Liver (tissue), 9 donors: ENCODE measurements around the gene WARS2. TPM values are rescaled to one million over a fixed set of nuclear protein-coding genes. Genes with fewer than 3 reads are reported as not detected.

Experiments
- DNase-seq: peaks from one replicate; pipeline ENCODE4 v3.0.0-alpha.2; 2017; ENCODE audit warnings: low spot score
- H3K27ac ChIP-seq, 2 donors: one replicate each; pipeline ENCODE4 v1.7.0; 2013; ENCODE audit warnings: inconsistent platforms in 2 of 2, low read length in 2 of 2, control low read depth in 1 of 2, low read depth in 1 of 2, mild to moderate bottlenecking in 1 of 2
- H3K27me3 ChIP-seq, 4 donors: one replicate each; pipeline versions ENCODE4 v1.6.1 to v1.7.0; 2013; ENCODE audit warnings: low read length in 3 of 4, inconsistent platforms in 1 of 4, mild to moderate bottlenecking in 1 of 4, moderate library complexity in 1 of 4; ENCODE audit not compliant: control insufficient read depth in 4 of 4, insufficient read depth in 4 of 4
- H3K36me3 ChIP-seq, 4 donors: one replicate each; pipeline versions ENCODE4 v1.6.1 to v1.7.0; 2013; ENCODE audit warnings: low read length in 3 of 4, mild to moderate bottlenecking in 3 of 4, low read depth in 1 of 4, moderate library complexity in 1 of 4; ENCODE audit not compliant: control insufficient read depth in 4 of 4, insufficient read depth in 3 of 4
- H3K4me1 ChIP-seq, 4 donors: one replicate each; pipeline versions ENCODE4 v1.6.1 to v1.7.0; 2013; ENCODE audit warnings: low read length in 3 of 4, mild to moderate bottlenecking in 3 of 4, moderate library complexity in 1 of 4; ENCODE audit not compliant: control insufficient read depth in 4 of 4, insufficient read depth in 4 of 4
- H3K4me3 ChIP-seq, 3 donors: one replicate each; pipeline versions ENCODE4 v1.6.1 to v1.7.0; 2013; ENCODE audit warnings: low read length in 3 of 3, control low read depth in 1 of 3, low read depth in 1 of 3, mild to moderate bottlenecking in 1 of 3
- H3K9ac ChIP-seq, 2 donors: one replicate each; pipeline ENCODE4 v1.7.0; 2013; ENCODE audit warnings: low read length in 2 of 2, mild to moderate bottlenecking in 2 of 2, moderate library complexity in 2 of 2, control low read depth in 1 of 2, low read depth in 1 of 2
- H3K9me3 ChIP-seq, 4 donors: one replicate each; pipeline versions ENCODE4 v1.6.1 to v1.7.0; 2013; ENCODE audit warnings: low read length in 3 of 4; ENCODE audit not compliant: control insufficient read depth in 4 of 4
- EGR1 ChIP-seq, 2 donors: IDR thresholded peaks; 2 replicates each; pipeline ENCODE4 v1.6.1; 2016 to 2018; ENCODE audit warnings: antibody characterized with exemption in 2 of 2, low read depth in 2 of 2
- FOXA1 ChIP-seq: IDR thresholded peaks from 2 replicates; pipeline ENCODE4 v1.6.1; 2016; ENCODE audit warnings: antibody characterized with exemption
- FOXA2 ChIP-seq: IDR thresholded peaks from 2 replicates; pipeline ENCODE4 v1.6.1; 2016; ENCODE audit warnings: antibody characterized with exemption
- GABPA ChIP-seq, 2 donors: IDR thresholded peaks in 1 of 2; conservative IDR thresholded peaks in 1 of 2; 2 replicates each; pipeline ENCODE4 v1.6.1; 2016; ENCODE audit warnings: antibody characterized with exemption in 2 of 2, mild to moderate bottlenecking in 1 of 2, moderate library complexity in 1 of 2
- HNF4A ChIP-seq, 2 donors: conservative IDR thresholded peaks; 2 replicates each; pipeline ENCODE4 v1.6.1; 2016; ENCODE audit warnings: antibody characterized with exemption in 2 of 2, mild to moderate bottlenecking in 2 of 2
- HNF4G ChIP-seq: IDR thresholded peaks from 2 replicates; pipeline ENCODE4 v1.6.1; 2016; ENCODE audit warnings: antibody characterized with exemption
- JUND ChIP-seq, 2 donors: IDR thresholded peaks; 2 replicates each; pipeline ENCODE4 v1.6.1; 2016; ENCODE audit warnings: antibody characterized with exemption in 2 of 2
- NR2F2 ChIP-seq: IDR thresholded peaks from 2 replicates; pipeline ENCODE4 v1.6.1; 2016; ENCODE audit warnings: antibody characterized with exemption
- RAD21 ChIP-seq, 2 donors: IDR thresholded peaks; 2 replicates each; pipeline ENCODE4 v1.6.1; 2016; ENCODE audit warnings: antibody characterized with exemption in 2 of 2, mild to moderate bottlenecking in 2 of 2
- RXRA ChIP-seq, 2 donors: IDR thresholded peaks; 2 replicates each; pipeline ENCODE4 v1.6.1; 2017 to 2018; ENCODE audit warnings: antibody characterized with exemption in 2 of 2, mild to moderate bottlenecking in 1 of 2
- SP1 ChIP-seq: IDR thresholded peaks from 2 replicates; pipeline ENCODE4 v1.6.1; 2018; ENCODE audit warnings: antibody characterized with exemption, mild to moderate bottlenecking
- TAF1 ChIP-seq: conservative IDR thresholded peaks from 2 replicates; pipeline ENCODE4 v1.6.1; 2016; ENCODE audit warnings: antibody characterized with exemption, mild to moderate bottlenecking
- YY1 ChIP-seq: IDR thresholded peaks from 2 replicates; pipeline ENCODE4 v1.6.1; 2016; ENCODE audit warnings: antibody characterized with exemption, mild to moderate bottlenecking
- WGBS: extraction: QIAGEN DNeasy Blood & Tissue Kit; methylation state at CpG from one replicate; pipeline ENCODE4 v1.1.7; 2013; 5-methylcytosine and 5-hydroxymethylcytosine counted together
- polyA plus RNA-seq, 2 donors: library from polyadenylated mRNA; stranded (reverse) in 1 of 2; unstranded in 1 of 2; fragments of 200-250 nt in 1 of 2; fragments of >200 nt in 1 of 2; fragmentation: Nextera tagmentation in 1 of 2; extraction: Ambion mirVana in 1 of 2; gene quantifications; one replicate each; pipeline versions ENCODE4 v1.2.1 to v1.2.3, GENCODE V29; 2013 to 2015
- total RNA-seq, 2 donors: library from RNA; depleted of rRNA; stranded (reverse); fragments of >200 nt; gene quantifications; one replicate each; pipeline ENCODE4 v1.2.3, GENCODE V29; 2014
- TF ChIP-seq, protein P1 (sequence below): IDR thresholded peaks from 2 replicates; pipeline ENCODE4 v1.6.1; 2016; ENCODE audit warnings: antibody characterized with exemption
- TF ChIP-seq, protein P2 (sequence below): fragments of 150-350 bp; IDR thresholded peaks from 2 replicates; pipeline ENCODE4 v1.5.1; 2017; ENCODE audit warnings: improper control_type of control experiment, low read depth, low read length; ENCODE audit not compliant: missing input control
- TF ChIP-seq, protein P3 (sequence below): IDR thresholded peaks from 2 replicates; pipeline ENCODE4 v1.6.1; 2016; ENCODE audit warnings: antibody characterized with exemption
- TF ChIP-seq, protein P4 (sequence below): IDR thresholded peaks from 2 replicates; pipeline ENCODE4 v1.6.1; 2016; ENCODE audit warnings: antibody characterized with exemption
- TF ChIP-seq, protein P5 (sequence below): IDR thresholded peaks from 2 replicates; pipeline ENCODE4 v1.6.1; 2016; ENCODE audit warnings: antibody characterized with exemption, mild to moderate bottlenecking
- donor health status: healthy.
- donor health status: healthy.
- donor health status: healthy.
- donor health status: healthy.
- donor health status: healthy.

The WARS2 gene
- total and polyA plus RNA-seq, 4 donors = 3.5 to 14.5 (median 7.0) TPM

DNA sequence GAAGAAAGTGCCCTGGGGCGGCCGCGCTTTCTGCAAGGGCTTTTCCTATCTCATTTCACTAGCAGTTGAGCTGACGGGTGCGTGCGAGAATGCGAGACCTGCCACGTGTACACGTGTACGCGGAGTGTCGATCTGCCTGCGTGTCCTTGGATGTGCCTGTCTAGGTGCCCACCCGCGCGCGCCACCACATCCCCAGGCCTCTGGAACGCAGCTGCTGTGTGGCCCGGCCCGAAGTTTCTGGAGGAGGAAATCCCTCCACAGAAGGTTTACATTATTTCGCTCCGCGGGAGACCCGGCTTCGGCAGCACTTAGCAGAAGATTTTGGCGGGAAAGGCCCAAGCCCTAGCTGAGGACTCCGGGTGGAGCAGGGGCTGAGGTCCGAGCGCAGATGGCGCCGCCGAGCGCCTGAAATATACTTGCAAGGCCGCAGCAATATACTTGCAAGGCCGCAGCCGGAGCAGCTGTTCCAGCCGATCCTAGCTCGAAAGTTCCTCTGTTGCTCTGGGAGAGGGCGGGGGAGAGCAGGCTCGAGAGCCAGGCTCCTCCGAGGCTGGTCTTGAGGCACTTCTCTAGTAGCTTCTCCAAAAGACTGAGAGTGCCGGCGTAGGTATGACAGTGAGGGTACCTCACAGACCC, 156.2 kb downstream of the WARS2 start:
- WGBS = 18% methylated on average over 43 of the region's 43 CpGs
- Histone ChIP-seq H3K27me3 (peaks cover 0 to 52% (median 18%) of the 10 kb centered on the region in 4 donors), H3K36me3 (peaks cover 0 to 2% (median 0%) of the 10 kb centered on the region in 4 donors), H3K4me3 (peak overlapping the region in 1 of 3 donors; percentile 38), H3K4me1 (peaks cover 6 to 30% (median 19%) of the 10 kb centered on the region in 4 donors), H3K9me3 (peaks cover 6 to 53% (median 22%) of the 10 kb centered on the region in 4 donors), H3K27ac (no peak overlapping the region), H3K9ac (no peak overlapping the region)
- TF ChIP-seq, protein P1, sequence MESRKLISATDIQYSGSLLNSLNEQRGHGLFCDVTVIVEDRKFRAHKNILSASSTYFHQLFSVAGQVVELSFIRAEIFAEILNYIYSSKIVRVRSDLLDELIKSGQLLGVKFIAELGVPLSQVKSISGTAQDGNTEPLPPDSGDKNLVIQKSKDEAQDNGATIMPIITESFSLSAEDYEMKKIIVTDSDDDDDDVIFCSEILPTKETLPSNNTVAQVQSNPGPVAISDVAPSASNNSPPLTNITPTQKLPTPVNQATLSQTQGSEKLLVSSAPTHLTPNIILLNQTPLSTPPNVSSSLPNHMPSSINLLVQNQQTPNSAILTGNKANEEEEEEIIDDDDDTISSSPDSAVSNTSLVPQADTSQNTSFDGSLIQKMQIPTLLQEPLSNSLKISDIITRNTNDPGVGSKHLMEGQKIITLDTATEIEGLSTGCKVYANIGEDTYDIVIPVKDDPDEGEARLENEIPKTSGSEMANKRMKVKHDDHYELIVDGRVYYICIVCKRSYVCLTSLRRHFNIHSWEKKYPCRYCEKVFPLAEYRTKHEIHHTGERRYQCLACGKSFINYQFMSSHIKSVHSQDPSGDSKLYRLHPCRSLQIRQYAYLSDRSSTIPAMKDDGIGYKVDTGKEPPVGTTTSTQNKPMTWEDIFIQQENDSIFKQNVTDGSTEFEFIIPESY = no peak
- TF ChIP-seq RXRA (IDR thresholded peaks at IDR 0.05) = no peak
- no peak for TF ChIP-seq YY1
- TF ChIP-seq RAD21 (IDR thresholded peaks at IDR 0.05) = peak in 1 of 2 donors; percentile 5
- TF ChIP-seq NR2F2 = no peak
- no peak for TF ChIP-seq EGR1 (IDR thresholded peaks at IDR 0.05; ENCODE audit: low read depth in 2 of 2)
- TF ChIP-seq FOXA2 = no peak
- TF ChIP-seq, protein P2, sequence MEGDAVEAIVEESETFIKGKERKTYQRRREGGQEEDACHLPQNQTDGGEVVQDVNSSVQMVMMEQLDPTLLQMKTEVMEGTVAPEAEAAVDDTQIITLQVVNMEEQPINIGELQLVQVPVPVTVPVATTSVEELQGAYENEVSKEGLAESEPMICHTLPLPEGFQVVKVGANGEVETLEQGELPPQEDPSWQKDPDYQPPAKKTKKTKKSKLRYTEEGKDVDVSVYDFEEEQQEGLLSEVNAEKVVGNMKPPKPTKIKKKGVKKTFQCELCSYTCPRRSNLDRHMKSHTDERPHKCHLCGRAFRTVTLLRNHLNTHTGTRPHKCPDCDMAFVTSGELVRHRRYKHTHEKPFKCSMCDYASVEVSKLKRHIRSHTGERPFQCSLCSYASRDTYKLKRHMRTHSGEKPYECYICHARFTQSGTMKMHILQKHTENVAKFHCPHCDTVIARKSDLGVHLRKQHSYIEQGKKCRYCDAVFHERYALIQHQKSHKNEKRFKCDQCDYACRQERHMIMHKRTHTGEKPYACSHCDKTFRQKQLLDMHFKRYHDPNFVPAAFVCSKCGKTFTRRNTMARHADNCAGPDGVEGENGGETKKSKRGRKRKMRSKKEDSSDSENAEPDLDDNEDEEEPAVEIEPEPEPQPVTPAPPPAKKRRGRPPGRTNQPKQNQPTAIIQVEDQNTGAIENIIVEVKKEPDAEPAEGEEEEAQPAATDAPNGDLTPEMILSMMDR = no peak
- DNase-seq = no peak

DNA sequence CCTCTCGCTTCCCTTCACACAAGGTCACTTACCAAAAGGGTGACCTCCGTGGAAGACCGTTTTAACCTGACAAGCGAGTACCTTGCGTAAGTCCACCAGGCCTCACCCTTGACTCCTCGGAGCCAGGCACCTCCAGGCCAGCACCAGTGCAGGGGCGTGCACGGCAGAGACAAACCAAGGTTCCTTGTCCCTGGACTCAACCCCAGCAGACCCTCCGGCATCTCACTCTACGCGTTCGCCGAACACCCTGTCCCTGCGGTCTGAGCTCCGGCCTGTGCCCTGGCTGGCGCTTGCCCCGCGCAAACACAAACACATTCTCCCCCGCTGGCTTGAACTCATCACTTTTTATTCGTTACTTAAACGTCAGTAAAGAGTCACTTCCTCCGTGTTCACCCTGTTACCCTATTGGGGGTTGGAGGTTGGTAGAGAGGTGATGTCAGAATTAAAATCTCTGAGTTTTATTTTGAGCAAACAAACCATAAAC, 156.9 kb downstream of the WARS2 start:
- 32% methylated on average over 22 of the region's 22 CpGs for WGBS
- H3K36me3 ChIP-seq = peaks cover 0 to 2% (median 0%) of the 10 kb centered on the region in 4 donors
- TF ChIP-seq, protein P3, sequence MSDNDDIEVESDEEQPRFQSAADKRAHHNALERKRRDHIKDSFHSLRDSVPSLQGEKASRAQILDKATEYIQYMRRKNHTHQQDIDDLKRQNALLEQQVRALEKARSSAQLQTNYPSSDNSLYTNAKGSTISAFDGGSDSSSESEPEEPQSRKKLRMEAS = no peak
- TF ChIP-seq HNF4G = no peak
- TF ChIP-seq SP1 = no peak
- no peak for TF ChIP-seq YY1
- TF ChIP-seq, protein P2 = no peak
- no peak for TF ChIP-seq NR2F2
- TF ChIP-seq, protein P4, sequence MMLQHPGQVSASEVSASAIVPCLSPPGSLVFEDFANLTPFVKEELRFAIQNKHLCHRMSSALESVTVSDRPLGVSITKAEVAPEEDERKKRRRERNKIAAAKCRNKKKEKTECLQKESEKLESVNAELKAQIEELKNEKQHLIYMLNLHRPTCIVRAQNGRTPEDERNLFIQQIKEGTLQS = no peak
- no peak for TF ChIP-seq EGR1 (IDR thresholded peaks at IDR 0.05; ENCODE audit: low read depth in 2 of 2)
- TF ChIP-seq RXRA (IDR thresholded peaks at IDR 0.05) = no peak
- TF ChIP-seq FOXA2 = no peak
- no peak for TF ChIP-seq FOXA1
- TF ChIP-seq JUND (IDR thresholded peaks at IDR 0.05) = no peak
- TF ChIP-seq, protein P5, sequence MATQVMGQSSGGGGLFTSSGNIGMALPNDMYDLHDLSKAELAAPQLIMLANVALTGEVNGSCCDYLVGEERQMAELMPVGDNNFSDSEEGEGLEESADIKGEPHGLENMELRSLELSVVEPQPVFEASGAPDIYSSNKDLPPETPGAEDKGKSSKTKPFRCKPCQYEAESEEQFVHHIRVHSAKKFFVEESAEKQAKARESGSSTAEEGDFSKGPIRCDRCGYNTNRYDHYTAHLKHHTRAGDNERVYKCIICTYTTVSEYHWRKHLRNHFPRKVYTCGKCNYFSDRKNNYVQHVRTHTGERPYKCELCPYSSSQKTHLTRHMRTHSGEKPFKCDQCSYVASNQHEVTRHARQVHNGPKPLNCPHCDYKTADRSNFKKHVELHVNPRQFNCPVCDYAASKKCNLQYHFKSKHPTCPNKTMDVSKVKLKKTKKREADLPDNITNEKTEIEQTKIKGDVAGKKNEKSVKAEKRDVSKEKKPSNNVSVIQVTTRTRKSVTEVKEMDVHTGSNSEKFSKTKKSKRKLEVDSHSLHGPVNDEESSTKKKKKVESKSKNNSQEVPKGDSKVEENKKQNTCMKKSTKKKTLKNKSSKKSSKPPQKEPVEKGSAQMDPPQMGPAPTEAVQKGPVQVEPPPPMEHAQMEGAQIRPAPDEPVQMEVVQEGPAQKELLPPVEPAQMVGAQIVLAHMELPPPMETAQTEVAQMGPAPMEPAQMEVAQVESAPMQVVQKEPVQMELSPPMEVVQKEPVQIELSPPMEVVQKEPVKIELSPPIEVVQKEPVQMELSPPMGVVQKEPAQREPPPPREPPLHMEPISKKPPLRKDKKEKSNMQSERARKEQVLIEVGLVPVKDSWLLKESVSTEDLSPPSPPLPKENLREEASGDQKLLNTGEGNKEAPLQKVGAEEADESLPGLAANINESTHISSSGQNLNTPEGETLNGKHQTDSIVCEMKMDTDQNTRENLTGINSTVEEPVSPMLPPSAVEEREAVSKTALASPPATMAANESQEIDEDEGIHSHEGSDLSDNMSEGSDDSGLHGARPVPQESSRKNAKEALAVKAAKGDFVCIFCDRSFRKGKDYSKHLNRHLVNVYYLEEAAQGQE = no peak
- TF ChIP-seq RAD21 (IDR thresholded peaks at IDR 0.05) = no peak
- TF ChIP-seq HNF4A (conservative IDR thresholded peaks at IDR 0.05) = no peak
- TF ChIP-seq GABPA (IDR thresholded peaks at IDR 0.05 in 1 of 2, conservative IDR thresholded peaks at IDR 0.05 in 1 of 2) = no peak
- no peak for TF ChIP-seq TAF1
- TF ChIP-seq, protein P1 = no peak
- peaks cover 9 to 30% (median 19%) of the 10 kb centered on the region in 4 donors for H3K4me1 ChIP-seq
- H3K27ac ChIP-seq = no peak overlapping the region
- H3K9ac ChIP-seq = no peak overlapping the region
- no peak for DNase-seq
- no peak overlapping the region for H3K4me3 ChIP-seq
- H3K27me3 ChIP-seq = peaks cover 0 to 56% (median 18%) of the 10 kb centered on the region in 4 donors
- peaks cover 6 to 48% (median 20%) of the 10 kb centered on the region in 4 donors for H3K9me3 ChIP-seq
